Measurements from ENCODE around the gene MCM3AP. TPM values are rescaled to one million over a fixed set of nuclear protein-coding genes. Genes with fewer than 3 reads are reported as not detected.
"Not testable (repeated sequence)": the region's sequence is repeated elsewhere in the genome, so short reads cannot be mapped to it uniquely, and the experiment has no call there.

Gene MCM3AP
- total RNA-seq, 4 donors from 2014 or later = 58.6 to 89.2 (median 81.9) TPM

DNA sequence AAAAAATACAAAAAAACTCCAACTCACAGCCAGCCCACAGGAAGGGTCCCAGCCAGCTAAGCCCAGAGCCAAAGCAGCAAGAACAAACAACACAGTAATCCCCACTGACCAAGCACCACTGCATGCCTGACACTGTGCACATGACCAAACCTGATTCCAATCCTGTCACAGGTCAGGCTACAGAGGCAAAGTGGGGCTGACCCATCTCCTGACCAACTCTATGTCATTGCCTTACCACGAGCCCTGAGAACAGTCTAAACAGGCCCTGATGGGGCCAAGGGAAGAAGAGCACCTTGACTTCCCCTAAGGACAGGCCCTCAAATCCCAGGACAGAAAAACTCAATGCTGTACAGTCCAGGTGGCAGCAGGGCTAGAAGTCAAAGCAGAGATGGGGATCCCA is 59.3 kb downstream of the MCM3AP start:
- no peak for DNase-seq (ENCODE audit: extremely low spot score)
- Histone ChIP-seq H3K27ac (replicated peaks in 1 of 4) (peak overlapping the region; percentile 88 to 90 (median 89)), H3K9me3 (no peaks in the 10 kb centered on the region), H3K36me3 (peaks cover 11 to 26% (median 19%) of the 10 kb centered on the region in 4 donors), H3K4me3 (peak overlapping the region in 1 of 4 donors; percentile 7), H3K27me3 (no peaks in the 10 kb centered on the region), H3K4me1 (peaks cover 32 to 57% (median 44%) of the 10 kb centered on the region in 4 donors)
- intact Hi-C loops (cut with DNase I) = loop anchor here (5.0 kb wide), 1 partner anchor 39 kb away; no protein-coding TSS in a partner anchor
- TF ChIP-seq, protein P1, sequence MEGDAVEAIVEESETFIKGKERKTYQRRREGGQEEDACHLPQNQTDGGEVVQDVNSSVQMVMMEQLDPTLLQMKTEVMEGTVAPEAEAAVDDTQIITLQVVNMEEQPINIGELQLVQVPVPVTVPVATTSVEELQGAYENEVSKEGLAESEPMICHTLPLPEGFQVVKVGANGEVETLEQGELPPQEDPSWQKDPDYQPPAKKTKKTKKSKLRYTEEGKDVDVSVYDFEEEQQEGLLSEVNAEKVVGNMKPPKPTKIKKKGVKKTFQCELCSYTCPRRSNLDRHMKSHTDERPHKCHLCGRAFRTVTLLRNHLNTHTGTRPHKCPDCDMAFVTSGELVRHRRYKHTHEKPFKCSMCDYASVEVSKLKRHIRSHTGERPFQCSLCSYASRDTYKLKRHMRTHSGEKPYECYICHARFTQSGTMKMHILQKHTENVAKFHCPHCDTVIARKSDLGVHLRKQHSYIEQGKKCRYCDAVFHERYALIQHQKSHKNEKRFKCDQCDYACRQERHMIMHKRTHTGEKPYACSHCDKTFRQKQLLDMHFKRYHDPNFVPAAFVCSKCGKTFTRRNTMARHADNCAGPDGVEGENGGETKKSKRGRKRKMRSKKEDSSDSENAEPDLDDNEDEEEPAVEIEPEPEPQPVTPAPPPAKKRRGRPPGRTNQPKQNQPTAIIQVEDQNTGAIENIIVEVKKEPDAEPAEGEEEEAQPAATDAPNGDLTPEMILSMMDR (IDR thresholded peaks at IDR 0.05) = no peak
- TF ChIP-seq POLR2AphosphoS5 (IDR thresholded peaks at IDR 0.05) = peak in 1 of 2 donors; percentile 7
- WGBS = no CpG with 5 or more reads among the region's 1 CpG

DNA sequence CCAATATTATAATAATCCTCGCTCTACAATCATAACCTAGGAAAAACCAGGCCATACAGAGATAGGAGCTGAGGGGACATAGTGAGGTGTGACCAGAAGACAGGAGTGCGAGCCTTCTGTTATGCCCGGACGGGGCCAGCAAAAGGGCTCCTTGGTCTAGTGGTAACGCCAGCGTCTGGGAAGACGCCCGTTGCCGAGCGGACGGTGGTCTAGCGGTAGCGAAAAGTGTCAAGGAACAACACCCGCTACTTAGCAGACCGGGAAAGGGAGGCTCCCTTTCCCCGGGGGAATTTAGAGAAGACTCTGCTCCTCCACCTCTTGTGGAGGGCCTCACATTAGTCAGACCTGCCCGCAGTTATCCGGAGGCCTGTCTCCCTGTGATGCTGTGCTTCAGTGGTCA is 61.8 kb downstream of the MCM3AP start:
- H3K27ac ChIP-seq (replicated peaks in 1 of 4); H3K27me3 ChIP-seq; H3K9me3 ChIP-seq; DNase-seq (ENCODE audit: extremely low spot score); intact Hi-C loops (cut with DNase I); H3K4me3 ChIP-seq: not testable (repeated sequence)
- Histone ChIP-seq H3K4me1 (peaks cover 31 to 42% (median 38%) of the 10 kb centered on the region in 4 donors), H3K36me3 (peaks cover 32 to 51% (median 44%) of the 10 kb centered on the region in 4 donors)
- WGBS = 88% methylated on average over 18 of the region's 18 CpGs

DNA sequence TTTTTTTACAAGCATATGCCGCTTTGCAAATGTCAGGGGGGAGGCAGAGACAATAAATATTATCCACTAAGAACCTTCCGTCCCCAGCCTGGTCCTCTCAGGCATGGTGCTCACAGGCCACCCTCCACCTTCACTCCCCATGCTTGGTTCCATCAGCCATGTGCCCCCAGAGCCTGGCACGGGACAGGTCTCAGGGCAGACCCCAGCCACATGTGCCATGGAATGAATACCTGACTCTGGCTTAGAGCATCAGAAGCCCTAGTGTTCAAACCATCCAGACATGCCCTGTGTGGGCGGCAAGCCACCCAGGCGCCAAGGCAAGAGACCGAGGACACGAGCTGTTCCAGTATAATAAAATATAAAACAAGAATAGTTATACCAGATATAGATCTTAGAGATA is 62.2 kb downstream of the MCM3AP start:
- DNase-seq (ENCODE audit: extremely low spot score) = no peak
- no peak overlapping the region for H3K27ac ChIP-seq (replicated peaks in 1 of 4)
- peaks cover 31 to 42% (median 38%) of the 10 kb centered on the region in 4 donors for H3K4me1 ChIP-seq
- 86% methylated on average over 7 of the region's 7 CpGs for WGBS
- TF ChIP-seq, protein P1 (IDR thresholded peaks at IDR 0.05) = no peak
- TF ChIP-seq POLR2A (IDR thresholded peaks at IDR 0.05; ENCODE audit: low read depth) = no peak
- TF ChIP-seq POLR2AphosphoS5 (IDR thresholded peaks at IDR 0.05) = no peak
- TF ChIP-seq EP300 (IDR thresholded peaks at IDR 0.05) = no peak
- peaks cover 32 to 52% (median 45%) of the 10 kb centered on the region in 4 donors for H3K36me3 ChIP-seq
- intact Hi-C loops (cut with DNase I) = no loop called here
- no peaks in the 10 kb centered on the region for H3K9me3 ChIP-seq
- H3K4me3 ChIP-seq = no peak overlapping the region
- H3K27me3 ChIP-seq = no peaks in the 10 kb centered on the region

DNA sequence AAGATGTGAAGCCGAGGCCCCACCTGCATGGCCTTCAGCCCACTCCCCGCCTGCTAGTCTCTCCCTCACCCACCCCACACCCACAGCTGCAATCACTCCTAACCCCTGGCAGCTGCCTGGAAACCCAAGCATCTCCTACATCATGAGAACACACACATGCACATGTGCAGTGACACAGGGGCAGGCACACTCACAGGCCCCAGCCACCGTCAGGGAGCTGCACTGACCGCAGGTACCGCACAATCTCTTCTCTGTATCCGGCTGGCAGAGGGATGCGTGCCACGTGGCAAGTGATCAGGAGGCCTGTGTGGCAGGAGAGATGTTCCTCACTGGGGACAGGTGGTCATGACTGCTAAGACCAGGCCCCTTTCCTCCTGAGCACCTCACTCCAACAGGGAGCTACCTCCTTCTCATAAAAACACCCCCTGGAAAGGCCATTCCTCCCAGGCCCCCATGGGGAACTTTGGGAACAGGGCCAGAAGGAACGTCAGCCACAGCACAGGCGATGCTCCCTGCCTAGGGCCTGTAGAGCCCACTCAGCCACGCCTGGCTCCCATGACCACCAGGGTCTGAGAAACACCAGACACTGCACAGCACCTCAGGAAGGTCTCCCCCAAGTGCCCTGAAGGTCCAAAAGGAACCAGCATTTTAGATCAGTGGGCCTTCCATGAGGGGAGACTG is 62.8 kb downstream of the MCM3AP start:
- 80% methylated on average over 11 of the region's 11 CpGs for WGBS
- Histone ChIP-seq H3K27ac (replicated peaks in 1 of 4) (no peak overlapping the region), H3K9me3 (no peaks in the 10 kb centered on the region), H3K4me3 (no peak overlapping the region), H3K4me1 (peaks cover 25 to 38% (median 34%) of the 10 kb centered on the region in 4 donors), H3K36me3 (peaks cover 32 to 59% (median 48%) of the 10 kb centered on the region in 4 donors), H3K27me3 (no peaks in the 10 kb centered on the region)
- no peak for TF ChIP-seq EP300 (IDR thresholded peaks at IDR 0.05)
- TF ChIP-seq POLR2AphosphoS5 (IDR thresholded peaks at IDR 0.05) = no peak
- TF ChIP-seq, protein P1 (IDR thresholded peaks at IDR 0.05) = no peak
- no peak for TF ChIP-seq POLR2A (IDR thresholded peaks at IDR 0.05; ENCODE audit: low read depth)
- intact Hi-C loops (cut with DNase I) = no loop called here
- no peak for DNase-seq (ENCODE audit: extremely low spot score)

DNA sequence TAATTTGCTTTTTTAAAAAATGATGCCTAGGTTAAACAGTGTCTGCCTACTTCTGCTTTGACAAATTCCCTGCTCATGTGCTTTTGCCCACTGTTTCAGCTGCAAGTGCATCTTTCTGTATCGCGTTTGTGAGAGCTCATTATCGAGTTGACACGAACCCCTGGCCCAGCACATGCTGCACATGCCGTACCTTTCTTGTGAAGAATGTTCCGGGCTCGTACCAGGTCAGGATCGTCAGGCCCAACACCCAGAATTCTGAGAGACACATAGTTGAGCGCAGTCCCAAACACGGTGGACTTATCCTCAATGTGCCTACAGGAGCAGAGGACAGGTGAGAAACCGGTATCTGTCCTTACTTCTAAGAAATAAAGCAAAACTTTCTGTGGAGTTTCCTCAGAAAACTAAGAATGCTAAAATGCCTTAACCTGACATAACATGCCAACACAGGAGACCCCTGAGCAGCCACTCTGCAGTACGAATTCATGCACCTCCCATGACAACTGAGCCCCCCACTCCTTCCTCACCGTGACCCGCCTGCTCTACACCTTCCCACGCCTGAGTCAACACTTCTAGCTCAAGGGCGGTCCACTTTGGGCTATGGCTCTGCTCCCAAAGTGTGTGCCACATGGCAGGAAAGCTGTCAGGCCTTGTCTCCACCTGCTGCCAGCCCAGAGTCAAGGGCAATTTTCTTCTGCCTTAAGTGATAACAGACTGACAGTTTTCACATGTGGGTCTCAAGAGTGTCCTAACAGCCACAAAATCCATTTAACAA is 63.6 kb downstream of the MCM3AP start:
- 90% methylated on average over 15 of the region's 16 CpGs for WGBS
- no peak overlapping the region for H3K27ac ChIP-seq (replicated peaks in 1 of 4)
- intact Hi-C loops (cut with DNase I) = no loop called here

More for the DNA sequence above, 63.6 kb downstream of the MCM3AP start:
- Histone ChIP-seq H3K36me3 (peaks cover 32 to 65% (median 52%) of the 10 kb centered on the region in 4 donors), H3K4me3 (no peak overlapping the region), H3K4me1 (peaks cover 18 to 31% (median 26%) of the 10 kb centered on the region in 4 donors), H3K9me3 (no peaks in the 10 kb centered on the region), H3K27me3 (no peaks in the 10 kb centered on the region)
- TF ChIP-seq EP300 (IDR thresholded peaks at IDR 0.05) = no peak
- no peak for TF ChIP-seq POLR2AphosphoS5 (IDR thresholded peaks at IDR 0.05)
- no peak for TF ChIP-seq POLR2A (IDR thresholded peaks at IDR 0.05; ENCODE audit: low read depth)
- TF ChIP-seq, protein P1 (IDR thresholded peaks at IDR 0.05) = no peak
- no peak for DNase-seq (ENCODE audit: extremely low spot score)

All from esophagus muscularis mucosa (tissue), 4 donors.